WI38 (cell line): ENCODE results near the gene NFXL1.

Source experiments
- H3K4me3 ChIP-seq: 2 replicates; pipeline ENCODE4 v1.5.1; 2011; ENCODE audit warnings: low read depth, mild to moderate bottlenecking, control low read depth, low read length
- CTCF ChIP-seq: IDR thresholded peaks from 2 replicates; pipeline ENCODE4 v1.5.1; 2012; ENCODE audit warnings: low read depth, mild to moderate bottlenecking, control low read depth, low read length

The NFXL1 gene

GRCh38 chr4:47817275-47817674 lies 97.1 kb downstream of the NFXL1 start:
- TF ChIP-seq CTCF: no peak
- H3K4me3 ChIP-seq: no peak overlapping the region

GRCh38 chr4:47816748-47817147 lies 97.6 kb downstream of the NFXL1 start:
- TF ChIP-seq CTCF: no peak
- H3K4me3 ChIP-seq: no peak overlapping the region

- no peak for TF ChIP-seq CTCF
- H3K4me3 ChIP-seq: peak overlapping the region; percentile 25; the same call in 1 of the 2 replicates
Observed at GRCh38 chr4:47814618-47815295, 99.6 kb downstream of the NFXL1 start.

GRCh38 chr4:47809654-47810203 lies 104.7 kb downstream of the NFXL1 start:
- no peak overlapping the region for H3K4me3 ChIP-seq
- TF ChIP-seq CTCF: no peak

- no peak for TF ChIP-seq CTCF
- no peak overlapping the region for H3K4me3 ChIP-seq
Observed at GRCh38 chr4:47804598-47804997, 109.8 kb downstream of the NFXL1 start.

GRCh38 chr4:47801481-47802002 lies 112.8 kb downstream of the NFXL1 start:
- no peak overlapping the region for H3K4me3 ChIP-seq
- TF ChIP-seq CTCF: no peak

- no peak overlapping the region for H3K4me3 ChIP-seq
Observed at GRCh38 chr4:47798165-47798564, 116.2 kb downstream of the NFXL1 start.

More at GRCh38 chr4:47798165-47798564, 116.2 kb downstream of the NFXL1 start:
- no peak for TF ChIP-seq CTCF
